ENCODE results near the gene PSKH1.

GRCh38 chr16:67846320-67847063 lies 46.6 kb upstream of the PSKH1 start, which contains the start of gene NUTF2:
- TF ChIP-seq CTCF (IDR thresholded peaks at IDR 0.05) (peak in 1 of 6 experiments; percentile 10), POLR2A (IDR thresholded peaks at IDR 0.05) (peak; percentile 37 to 70)

All from Peyer's patch (tissue), 4 donors.